Aorta (tissue), 5 donors: ENCODE data around the gene NIN. TPM values are rescaled to one million over a fixed set of nuclear protein-coding genes. Genes with fewer than 3 reads are reported as not detected.

Experiments
- ATAC-seq: fragments of 200-7000 bp; cut with Tn5 transposase; one replicate; pipeline ENCODE4 v1.9.1; 2022; ENCODE audit warnings: moderate library complexity; ENCODE audit not compliant: low FRiP score
- DNase-seq, 2 donors: peaks; one replicate each; pipeline ENCODE4 v3.0.0-alpha.2; 2020
- H3K27ac ChIP-seq, 2 donors: one replicate each; pipeline ENCODE4 v1.5.1; 2013; ENCODE audit warnings: low read length in 2 of 2, mild to moderate bottlenecking in 2 of 2, moderate library complexity in 2 of 2, control low read depth in 1 of 2, inconsistent platforms in 1 of 2, low read depth in 1 of 2
- H3K27me3 ChIP-seq, 2 donors: one replicate each; pipeline ENCODE4 v1.6.1; 2013; ENCODE audit warnings: control low read depth in 1 of 2, low read length in 1 of 2, mild to moderate bottlenecking in 1 of 2, moderate library complexity in 1 of 2; ENCODE audit not compliant: insufficient read depth in 2 of 2, control insufficient read depth in 1 of 2
- H3K36me3 ChIP-seq, 2 donors: one replicate each; pipeline ENCODE4 v1.6.1; 2013; ENCODE audit warnings: control low read depth in 1 of 2, low read length in 1 of 2, mild to moderate bottlenecking in 1 of 2; ENCODE audit not compliant: insufficient read depth in 2 of 2, control insufficient read depth in 1 of 2
- H3K4me1 ChIP-seq, 2 donors: one replicate each; pipeline ENCODE4 v1.6.1; 2013; ENCODE audit warnings: low read length in 2 of 2, control low read depth in 1 of 2, mild to moderate bottlenecking in 1 of 2, moderate library complexity in 1 of 2; ENCODE audit not compliant: insufficient read depth in 2 of 2, control insufficient read depth in 1 of 2
- H3K4me3 ChIP-seq, 2 donors: one replicate each; pipeline ENCODE4 v1.5.1; 2013; ENCODE audit warnings: low read length in 2 of 2, control low read depth in 1 of 2, mild to moderate bottlenecking in 1 of 2
- H3K9me3 ChIP-seq: one replicate; pipeline ENCODE4 v1.6.1; 2013; ENCODE audit warnings: mild to moderate bottlenecking, low read length; ENCODE audit not compliant: control insufficient read depth
- WGBS, 2 donors: extraction: QIAGEN DNeasy Blood & Tissue Kit; methylation state at CpG; one replicate each; pipeline ENCODE4 v1.1.7; 2013; 5-methylcytosine and 5-hydroxymethylcytosine counted together
- intact Hi-C, 2 donors: fragments of 100-400 bp; cut with DNase I; formaldehyde crosslinking; loops; one replicate each; pipeline versions ENCODE4 v1.14.2 to v1.15.0; 2022
- polyA plus RNA-seq, 2 donors: library from polyadenylated mRNA; stranded (reverse); fragments of 200-250 nt; gene quantifications; one replicate each; pipeline ENCODE4 v1.2.3, GENCODE V29; 2013
- total RNA-seq, 2 donors: library from RNA; stranded (reverse); fragmentation: NEBNext Ultra II Directional; extraction: Animal tissue kit (Norgen Biotek cat#: 25700); gene quantifications; one replicate each; pipeline ENCODE4 v1.2.1, GENCODE V29; 2021
- donor health status: healthy with polysubstance abuse.
- donor health status: Bipolar disorder and iron deficiency.
- donor health status: DM: no; HTN: no; CAD: no.
- donor health status: DM: no; HTN: no; CAD: no.
- donor health status: DM: yes; HTN: yes; CAD: no.

The NIN gene
- total and polyA plus RNA-seq, 4 donors, result 7.7 to 57.7 (median 31.2) TPM

GRCh38 chr14:50770586-50770985 is 60.4 kb downstream of the NIN start:
- intact Hi-C loops, result loop anchor here (5.0 kb wide), 2 partner anchors 103 to 153 kb away; partner anchors contain the start of gene SAV1 (in 1 of the 2)
- H3K4me1 ChIP-seq, result peaks cover 6 to 8% of the 10 kb centered on the region in 2 donors
- no peak for ATAC-seq
- no peaks in the 10 kb centered on the region for H3K27me3 ChIP-seq
- H3K36me3 ChIP-seq, result no peaks in the 10 kb centered on the region
- no peak for DNase-seq
- WGBS, 2 donors, result 81 to 85% methylated on average over 8 of the region's 8 CpGs
- H3K27ac ChIP-seq, result peak overlapping the region in 1 of 2 donors; percentile 45
- H3K9me3 ChIP-seq, result no peaks in the 10 kb centered on the region
- H3K4me3 ChIP-seq, result no peak overlapping the region

DNA sequence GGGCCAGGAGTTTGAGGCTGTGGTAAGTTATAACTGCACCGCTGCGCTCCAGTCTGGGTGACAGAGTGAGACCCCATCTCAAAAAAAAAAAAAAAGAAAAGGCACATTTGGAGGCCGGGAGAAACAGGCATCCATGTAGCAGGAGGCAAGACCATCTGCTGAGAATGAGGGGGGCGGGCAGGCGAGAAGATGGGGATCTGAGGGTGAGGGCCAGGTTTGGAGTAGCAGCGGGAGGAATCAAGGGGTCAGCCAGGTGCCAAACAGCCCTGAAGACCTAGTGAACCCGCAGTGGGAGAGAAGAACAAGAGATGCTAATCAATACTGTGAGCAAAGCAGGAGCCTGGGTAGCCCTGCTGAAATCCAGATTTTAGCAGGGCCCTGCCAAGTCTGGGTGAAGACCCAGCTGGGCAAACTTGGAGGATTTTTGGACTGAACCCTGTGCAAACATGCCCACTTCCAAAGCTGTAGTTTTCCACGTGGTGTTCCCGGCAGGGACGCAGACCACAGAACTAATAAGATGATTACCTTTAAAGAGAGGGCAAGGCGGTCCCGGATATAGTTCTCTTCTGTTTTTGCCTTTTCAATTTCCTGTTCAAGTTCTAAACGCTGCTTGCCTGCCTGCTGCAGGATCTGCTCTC is 61.0 kb downstream of the NIN start:
- intact Hi-C loops, result loop anchor here (5.0 kb wide), 2 partner anchors 103 to 153 kb away; partner anchors contain the start of gene SAV1 (in 1 of the 2)
- no peak overlapping the region for H3K4me3 ChIP-seq
- ATAC-seq (peak; percentile 30), DNase-seq (peak in 1 of 2 donors; percentile 68)
- H3K27ac ChIP-seq, result peak overlapping the region in 1 of 2 donors; percentile 45
- WGBS, 2 donors, result 16 to 28% methylated on average over 13 of the region's 13 CpGs
- H3K36me3 ChIP-seq, result no peaks in the 10 kb centered on the region
- H3K9me3 ChIP-seq, result no peaks in the 10 kb centered on the region
- H3K27me3 ChIP-seq, result no peaks in the 10 kb centered on the region
- peaks cover 5 to 6% of the 10 kb centered on the region in 2 donors for H3K4me1 ChIP-seq

DNA sequence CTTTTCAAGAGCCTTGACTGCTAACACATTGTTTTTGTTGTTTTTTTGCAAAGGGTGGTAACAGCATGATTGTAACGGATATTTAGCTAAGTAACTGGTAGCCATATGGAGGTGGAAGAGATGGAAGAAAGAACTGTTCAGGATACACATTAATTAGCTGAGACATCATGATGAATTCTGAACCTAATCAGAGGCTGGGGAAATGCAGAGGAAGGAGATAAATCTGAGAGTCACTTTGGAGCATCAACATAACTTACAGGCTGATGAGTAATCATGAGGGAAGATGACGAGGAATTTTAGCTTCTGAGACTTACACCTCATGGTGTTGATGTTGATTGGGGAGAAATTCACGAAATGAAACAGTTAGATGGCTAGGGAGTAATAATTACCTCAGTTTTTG is 62.3 kb downstream of the NIN start:
- Histone ChIP-seq H3K4me1 (peaks cover 3 to 5% of the 10 kb centered on the region in 2 donors), H3K9me3 (no peaks in the 10 kb centered on the region), H3K36me3 (peaks cover 0 to under 1% of the 10 kb centered on the region in 2 donors), H3K4me3 (no peak overlapping the region), H3K27ac (peak overlapping the region; percentile 9 to 79), H3K27me3 (no peaks in the 10 kb centered on the region)
- no peak for ATAC-seq
- DNase-seq, result no peak
- intact Hi-C loops, result no loop called here
- WGBS, 2 donors, result 58 to 68% methylated on average over 3 of the region's 3 CpGs

- intact Hi-C loops, result no loop called here
- Histone ChIP-seq H3K27ac (peak overlapping the region in 1 of 2 donors; percentile 85), H3K36me3 (peaks cover 6 to 7% of the 10 kb centered on the region in 2 donors), H3K9me3 (no peaks in the 10 kb centered on the region), H3K4me3 (no peak overlapping the region), H3K27me3 (no peaks in the 10 kb centered on the region), H3K4me1 (peaks cover 3 to 5% of the 10 kb centered on the region in 2 donors)
- 12 to 13% methylated on average over 6 of the region's 6 CpGs for WGBS, 2 donors
- ATAC-seq (peak; percentile 50), DNase-seq (no peak)
Observed at GRCh38 chr14:50766338-50766886, 64.5 kb downstream of the NIN start.

- intact Hi-C loops, result no loop called here
- Histone ChIP-seq H3K4me1 (peaks cover 3 to 5% of the 10 kb centered on the region in 2 donors), H3K27ac (peak overlapping the region in 1 of 2 donors; percentile 19), H3K27me3 (no peaks in the 10 kb centered on the region), H3K36me3 (peaks cover 6 to 10% of the 10 kb centered on the region in 2 donors), H3K4me3 (no peak overlapping the region), H3K9me3 (no peaks in the 10 kb centered on the region)
- DNase-seq (no peak), ATAC-seq (no peak)
- WGBS, 2 donors, result 29 to 53% methylated on average over 12 of the region's 12 CpGs
Observed at GRCh38 chr14:50763382-50764007, 67.5 kb downstream of the NIN start.

DNA sequence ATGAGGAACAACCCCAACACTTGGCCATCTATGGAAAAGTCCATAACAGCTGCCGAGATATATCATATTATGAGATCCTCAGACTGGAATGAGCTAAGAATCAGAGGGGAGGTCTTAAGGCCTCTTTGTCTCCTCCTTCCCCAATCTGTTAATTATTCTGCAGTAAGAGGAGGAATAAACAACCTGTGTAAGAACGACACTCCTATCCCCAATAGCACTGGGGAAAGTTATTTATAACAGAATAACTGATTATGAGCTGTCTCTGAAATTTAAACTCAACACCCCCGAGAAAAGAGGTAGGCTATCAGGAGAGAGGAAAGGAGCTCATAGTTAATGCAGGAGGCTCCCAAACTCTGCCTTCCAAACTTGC is 68.0 kb downstream of the NIN start:
- DNase-seq, result no peak
- Histone ChIP-seq H3K27me3 (no peaks in the 10 kb centered on the region), H3K27ac (peak overlapping the region in 1 of 2 donors; percentile 6), H3K9me3 (no peaks in the 10 kb centered on the region), H3K36me3 (peaks cover 6 to 10% of the 10 kb centered on the region in 2 donors), H3K4me1 (peaks cover 3 to 6% of the 10 kb centered on the region in 2 donors), H3K4me3 (no peak overlapping the region)
- 62 to 77% methylated on average over 3 of the region's 3 CpGs for WGBS, 2 donors
- intact Hi-C loops, result no loop called here
- ATAC-seq, result no peak

- Histone ChIP-seq H3K4me1 (peaks cover 3 to 6% of the 10 kb centered on the region in 2 donors), H3K27me3 (no peaks in the 10 kb centered on the region), H3K27ac (no peak overlapping the region), H3K36me3 (peaks cover 6 to 10% of the 10 kb centered on the region in 2 donors), H3K4me3 (no peak overlapping the region), H3K9me3 (no peaks in the 10 kb centered on the region)
- ATAC-seq (no peak), DNase-seq (no peak)
- 81 to 87% methylated on average over 9 of the region's 9 CpGs for WGBS, 2 donors
- intact Hi-C loops, result no loop called here
Observed at GRCh38 chr14:50762001-50762930, 68.7 kb downstream of the NIN start.

GRCh38 chr14:50759800-50760543 is 71.0 kb downstream of the NIN start:
- Histone ChIP-seq H3K4me1 (peaks cover 0 to 2% of the 10 kb centered on the region in 2 donors), H3K4me3 (no peak overlapping the region), H3K27ac (peak overlapping the region; percentile 2 to 31), H3K36me3 (peaks cover 6 to 13% of the 10 kb centered on the region in 2 donors), H3K9me3 (no peaks in the 10 kb centered on the region), H3K27me3 (no peaks in the 10 kb centered on the region)
- intact Hi-C loops, result no loop called here
- WGBS, 2 donors, result 97% methylated on average over 8 of the region's 8 CpGs
- ATAC-seq (no peak), DNase-seq (no peak)
